Ammon's horn (tissue), 1 donor: ENCODE measurements around the gene KCNJ10.
A peak's percentile ranks its signal among the peaks of the same experiment; 100 is the strongest.

Source experiments
- DNase-seq: peaks from one replicate; pipeline ENCODE4 v3.0.0-alpha.2; 2016; ENCODE audit warnings: low spot score

KCNJ10 gene

GRCh38 chr1:160098852-160099561 lies 29.0 kb upstream of the KCNJ10 start:
- peak; percentile 98 for DNase-seq

GRCh38 chr1:160097911-160098851 lies 28.2 kb upstream of the KCNJ10 start, which contains the start of gene IGSF8:
Gene IGSF8 (minus strand): TSS chr1:160098619. CDS start chr1:160098472, 147 bp downstream.
- DNase-seq = peak; percentile 93

DNA sequence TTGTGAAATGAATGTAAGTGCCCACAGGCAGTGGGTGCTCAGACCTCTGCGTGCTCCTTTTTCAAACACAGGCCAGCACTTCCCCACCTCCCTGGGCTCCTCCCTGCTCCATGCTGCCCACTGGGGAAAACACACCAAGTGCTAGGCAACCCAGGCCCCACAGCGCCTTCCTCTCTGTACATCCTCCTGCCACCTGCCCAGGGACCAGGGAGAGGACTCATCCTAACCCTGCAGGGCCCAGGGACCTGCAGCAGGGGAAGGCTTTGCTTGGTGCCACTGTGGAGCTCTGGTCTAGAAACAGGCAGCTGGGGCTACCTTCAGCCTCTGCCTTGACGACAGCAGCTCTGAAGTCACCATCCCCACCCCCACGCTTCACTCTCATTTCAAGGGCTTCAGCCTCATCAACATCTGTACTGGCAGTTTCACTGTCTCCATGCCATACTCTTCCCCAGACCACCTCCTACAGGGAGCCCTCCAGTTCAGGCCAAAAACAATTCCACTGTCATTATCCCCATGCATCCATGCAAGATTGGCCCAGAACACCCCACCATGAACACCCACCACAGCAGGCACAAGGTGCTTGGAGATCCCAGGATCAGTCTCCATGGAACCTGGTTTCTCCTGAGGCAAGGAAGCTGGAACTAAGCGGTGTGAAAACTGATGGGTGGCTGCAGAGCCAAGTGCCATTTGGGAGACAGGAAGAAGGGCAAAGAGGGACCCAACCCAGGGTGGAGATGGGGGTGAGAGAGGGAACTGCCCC lies 27.4 kb upstream of the KCNJ10 start:
- DNase-seq = peak; percentile 43

GRCh38 chr1:160096274-160097116 lies 26.5 kb upstream of the KCNJ10 start:
- DNase-seq = no peak

- DNase-seq = peak; percentile 93
These were observed 25.6 kb upstream of the KCNJ10 start for GRCh38 chr1:160095382-160096105.

DNA sequence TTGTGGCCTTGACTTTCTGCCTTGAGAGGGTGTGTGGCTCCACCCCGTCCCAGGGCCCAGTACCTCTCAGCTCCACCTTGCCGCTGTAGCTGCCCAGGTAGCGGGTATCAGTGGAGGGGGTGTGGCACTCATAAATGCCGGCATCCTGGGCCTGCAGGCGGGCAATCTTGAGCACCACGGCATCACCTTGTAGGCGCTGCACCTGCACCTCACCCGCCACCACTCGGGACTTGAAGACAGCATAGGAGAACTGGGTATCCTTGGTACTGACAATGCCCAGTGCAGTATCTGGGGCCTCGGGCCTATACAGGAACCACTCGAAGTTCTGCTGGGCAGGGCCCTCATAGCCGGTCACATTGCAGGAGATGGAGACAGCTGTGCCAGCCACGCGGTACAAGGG lies 24.8 kb upstream of the KCNJ10 start:
- DNase-seq = no peak

- DNase-seq = no peak
These were observed 24.3 kb upstream of the KCNJ10 start for GRCh38 chr1:160094291-160094625.

- no peak for DNase-seq
These were observed 23.8 kb upstream of the KCNJ10 start for GRCh38 chr1:160093624-160094290.

DNA sequence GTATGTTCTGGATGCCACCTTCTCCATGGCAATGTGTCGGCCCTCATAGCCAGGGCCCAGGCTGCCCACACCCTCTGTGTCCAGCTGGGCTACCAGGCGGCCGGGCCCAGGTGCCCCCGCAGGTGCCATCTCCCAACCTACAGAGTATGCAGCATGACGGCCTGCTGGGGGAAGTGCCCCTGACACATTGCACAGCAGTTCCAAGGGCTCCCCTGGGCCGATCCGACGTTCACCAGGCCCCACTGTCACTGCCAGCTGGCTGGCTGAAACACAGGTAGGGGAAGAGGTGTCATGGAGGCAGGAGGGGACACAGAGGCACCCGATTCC lies 23.1 kb upstream of the KCNJ10 start:
- DNase-seq = no peak

DNA sequence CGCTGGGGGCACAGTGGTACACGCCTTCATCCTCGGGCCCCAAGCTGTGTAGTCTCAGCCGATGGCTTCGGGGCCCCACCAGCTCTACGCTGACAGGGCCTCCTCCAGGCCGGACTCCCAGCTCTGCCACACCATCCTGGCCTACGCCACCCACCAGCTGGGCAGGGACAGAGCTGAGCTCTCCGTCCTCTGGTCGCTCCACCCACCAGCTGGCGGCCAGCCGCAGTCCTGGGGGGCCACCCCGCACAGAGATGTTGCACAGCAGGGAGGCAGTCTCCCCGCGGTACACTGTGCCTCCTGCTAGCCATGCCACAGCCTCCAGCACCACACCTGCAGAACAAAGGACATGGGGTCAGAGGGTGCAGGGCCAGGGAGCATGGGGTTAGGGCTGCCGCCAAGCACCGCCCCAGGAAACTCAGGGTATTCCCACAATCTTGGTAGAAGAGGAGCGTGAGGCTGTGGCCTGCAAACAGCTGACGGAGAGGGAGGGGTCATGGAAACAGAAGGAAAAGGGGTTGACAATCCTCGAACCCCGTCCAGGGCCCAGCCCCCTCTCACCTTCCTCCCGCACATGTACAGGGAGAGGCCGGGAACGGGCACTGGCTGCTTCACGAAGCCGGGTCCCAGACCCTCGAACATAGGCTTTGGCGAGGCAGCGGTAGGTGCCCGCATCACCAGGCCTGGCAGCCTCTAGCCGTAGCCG lies 22.6 kb upstream of the KCNJ10 start:
- DNase-seq = peak; percentile 74

- no peak for DNase-seq
These were observed 21.8 kb upstream of the KCNJ10 start for GRCh38 chr1:160091666-160092223.

DNA sequence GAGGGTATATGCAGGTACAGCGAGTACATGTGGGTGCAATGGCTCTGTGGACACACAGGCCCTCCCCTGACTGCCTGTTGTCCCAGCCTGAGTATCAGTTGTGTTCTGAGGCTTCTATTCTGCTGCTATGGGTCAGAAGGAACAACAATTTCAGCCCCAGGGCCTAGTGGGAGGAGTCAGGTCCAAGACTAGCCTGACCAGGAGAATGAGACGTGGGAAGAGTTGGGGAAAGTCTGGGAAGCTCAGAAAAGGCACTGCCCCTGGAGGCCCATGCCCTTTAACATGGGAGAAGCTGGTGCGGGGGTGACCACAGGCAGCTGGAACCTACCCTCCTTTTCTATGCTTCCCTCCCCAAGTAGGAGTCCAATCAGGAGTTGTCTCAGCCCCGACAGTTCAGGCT lies 20.8 kb upstream of the KCNJ10 start:
- DNase-seq = no peak

- DNase-seq = no peak
These were observed 19.9 kb upstream of the KCNJ10 start for GRCh38 chr1:160089883-160090282.

GRCh38 chr1:160087118-160087662 lies 17.2 kb upstream of the KCNJ10 start:
- no peak for DNase-seq

GRCh38 chr1:160086456-160086892 lies 16.5 kb upstream of the KCNJ10 start:
- peak; percentile 61 for DNase-seq

- DNase-seq = peak; percentile 94
These were observed 15.9 kb upstream of the KCNJ10 start for GRCh38 chr1:160085686-160086455.

- DNase-seq = no peak
These were observed 14.9 kb upstream of the KCNJ10 start for GRCh38 chr1:160084771-160085321.
